Measurements from ENCODE around the gene SLC19A1. TPM values are rescaled to one million over a fixed set of nuclear protein-coding genes. Genes with fewer than 3 reads are reported as not detected.
A peak's percentile ranks its signal among the peaks of the same experiment; 100 is the strongest.

Gene SLC19A1
- total RNA-seq, 1 donor from 2014 or later: 6.5 TPM

DNA sequence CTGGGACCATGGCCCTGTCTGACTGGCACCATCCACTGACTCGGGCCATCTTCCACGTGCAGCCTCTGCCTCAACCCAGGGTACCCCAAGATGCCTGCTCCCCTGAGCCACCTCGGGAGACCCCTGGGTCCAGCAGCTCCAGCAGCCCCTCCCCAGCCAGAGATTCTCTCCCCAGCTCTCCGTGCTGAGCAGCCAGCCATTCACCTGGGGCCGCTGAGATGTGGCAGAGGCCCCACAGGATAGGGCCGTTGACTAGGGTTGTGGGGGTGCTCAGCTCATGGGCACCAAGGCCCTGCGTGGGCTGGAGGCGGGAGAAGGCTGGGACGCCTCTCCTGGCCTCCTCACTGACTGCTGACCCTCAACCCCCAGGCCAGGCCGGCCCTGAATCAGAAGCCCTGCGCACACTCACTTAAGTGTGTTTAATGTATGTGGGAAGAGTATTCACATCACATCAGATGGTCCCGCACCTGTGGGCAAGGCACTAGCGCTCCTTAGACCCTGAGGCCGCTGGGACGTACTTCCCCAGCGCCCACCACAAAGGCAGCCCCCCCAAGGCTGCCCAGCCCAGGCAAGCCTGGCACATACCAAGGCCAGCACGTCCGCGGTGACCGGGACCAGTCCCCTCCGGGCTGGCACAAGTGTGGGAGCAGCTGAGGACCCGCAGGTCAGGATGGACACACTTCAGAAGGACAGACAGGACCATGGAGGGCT is 27.8 kb downstream of the SLC19A1 start:
- DNase-seq (ENCODE audit: low spot score): peak; percentile 75
- Mint-ChIP-seq H3K27me3 (ENCODE audit: low read depth) (no peaks in the 10 kb centered on the region), H3K36me3 (ENCODE audit: low read depth) (peaks cover 28% of the 10 kb centered on the region), H3K4me3 (ENCODE audit: unreplicated experiment) (no peak overlapping the region), H3K9me3 (ENCODE audit: low read depth) (peaks cover 18% of the 10 kb centered on the region), H3K27ac (ENCODE audit: unreplicated experiment) (no peak overlapping the region), H3K4me1 (ENCODE audit: low read depth) (no peaks in the 10 kb centered on the region)
- TF ChIP-seq, protein P1, sequence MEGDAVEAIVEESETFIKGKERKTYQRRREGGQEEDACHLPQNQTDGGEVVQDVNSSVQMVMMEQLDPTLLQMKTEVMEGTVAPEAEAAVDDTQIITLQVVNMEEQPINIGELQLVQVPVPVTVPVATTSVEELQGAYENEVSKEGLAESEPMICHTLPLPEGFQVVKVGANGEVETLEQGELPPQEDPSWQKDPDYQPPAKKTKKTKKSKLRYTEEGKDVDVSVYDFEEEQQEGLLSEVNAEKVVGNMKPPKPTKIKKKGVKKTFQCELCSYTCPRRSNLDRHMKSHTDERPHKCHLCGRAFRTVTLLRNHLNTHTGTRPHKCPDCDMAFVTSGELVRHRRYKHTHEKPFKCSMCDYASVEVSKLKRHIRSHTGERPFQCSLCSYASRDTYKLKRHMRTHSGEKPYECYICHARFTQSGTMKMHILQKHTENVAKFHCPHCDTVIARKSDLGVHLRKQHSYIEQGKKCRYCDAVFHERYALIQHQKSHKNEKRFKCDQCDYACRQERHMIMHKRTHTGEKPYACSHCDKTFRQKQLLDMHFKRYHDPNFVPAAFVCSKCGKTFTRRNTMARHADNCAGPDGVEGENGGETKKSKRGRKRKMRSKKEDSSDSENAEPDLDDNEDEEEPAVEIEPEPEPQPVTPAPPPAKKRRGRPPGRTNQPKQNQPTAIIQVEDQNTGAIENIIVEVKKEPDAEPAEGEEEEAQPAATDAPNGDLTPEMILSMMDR (IDR thresholded peaks at IDR 0.05): no peak

GRCh38 chr21:45513741-45514310 is 28.4 kb downstream of the SLC19A1 start:
- Mint-ChIP-seq H3K36me3 (ENCODE audit: low read depth) (peaks cover 23% of the 10 kb centered on the region), H3K4me1 (ENCODE audit: low read depth) (no peaks in the 10 kb centered on the region), H3K27me3 (ENCODE audit: low read depth) (no peaks in the 10 kb centered on the region), H3K27ac (ENCODE audit: unreplicated experiment) (no peak overlapping the region), H3K4me3 (ENCODE audit: unreplicated experiment) (no peak overlapping the region), H3K9me3 (ENCODE audit: low read depth) (peaks cover 11% of the 10 kb centered on the region)
- TF ChIP-seq, protein P1 (IDR thresholded peaks at IDR 0.05): no peak
- peak; percentile 71 for DNase-seq (ENCODE audit: low spot score)

GRCh38 chr21:45513003-45513717 is 29.1 kb downstream of the SLC19A1 start:
- peak; percentile 68 for DNase-seq (ENCODE audit: low spot score)
- peaks cover 5% of the 10 kb centered on the region for H3K9me3 Mint-ChIP-seq (ENCODE audit: low read depth)
- TF ChIP-seq, protein P1 (IDR thresholded peaks at IDR 0.05): no peak
- H3K36me3 Mint-ChIP-seq (ENCODE audit: low read depth): peaks cover 19% of the 10 kb centered on the region
- H3K4me3 Mint-ChIP-seq (ENCODE audit: unreplicated experiment): no peak overlapping the region
- H3K4me1 Mint-ChIP-seq (ENCODE audit: low read depth): no peaks in the 10 kb centered on the region
- H3K27ac Mint-ChIP-seq (ENCODE audit: unreplicated experiment): no peak overlapping the region
- H3K27me3 Mint-ChIP-seq (ENCODE audit: low read depth): no peaks in the 10 kb centered on the region

DNA sequence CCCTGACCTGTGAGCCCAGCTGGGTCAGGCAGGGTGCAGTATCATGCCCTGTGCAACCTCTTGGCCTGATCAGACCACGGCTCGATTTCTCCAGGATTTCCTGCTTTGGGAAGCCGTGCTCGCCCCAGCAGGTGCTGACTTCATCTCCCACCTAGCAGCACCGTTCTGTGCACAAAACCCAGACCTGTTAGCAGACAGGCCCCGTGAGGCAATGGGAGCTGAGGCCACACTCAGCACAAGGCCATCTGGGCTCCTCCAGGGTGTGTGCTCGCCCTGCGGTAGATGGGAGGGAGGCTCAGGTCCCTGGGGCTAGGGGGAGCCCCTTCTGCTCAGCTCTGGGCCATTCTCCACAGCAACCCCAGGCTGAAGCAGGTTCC is 29.6 kb downstream of the SLC19A1 start:
- H3K27me3 Mint-ChIP-seq (ENCODE audit: low read depth): no peaks in the 10 kb centered on the region
- TF ChIP-seq, protein P1 (IDR thresholded peaks at IDR 0.05): no peak
- no peak overlapping the region for H3K4me3 Mint-ChIP-seq (ENCODE audit: unreplicated experiment)
- no peaks in the 10 kb centered on the region for H3K4me1 Mint-ChIP-seq (ENCODE audit: low read depth)
- no peaks in the 10 kb centered on the region for H3K9me3 Mint-ChIP-seq (ENCODE audit: low read depth)
- no peak for DNase-seq (ENCODE audit: low spot score)
- peaks cover 16% of the 10 kb centered on the region for H3K36me3 Mint-ChIP-seq (ENCODE audit: low read depth)
- H3K27ac Mint-ChIP-seq (ENCODE audit: unreplicated experiment): no peak overlapping the region

GRCh38 chr21:45511661-45512431 is 30.4 kb downstream of the SLC19A1 start:
- H3K4me3 Mint-ChIP-seq (ENCODE audit: unreplicated experiment): no peak overlapping the region
- peak; percentile 79 for DNase-seq (ENCODE audit: low spot score)
- H3K27me3 Mint-ChIP-seq (ENCODE audit: low read depth): no peaks in the 10 kb centered on the region
- H3K27ac Mint-ChIP-seq (ENCODE audit: unreplicated experiment): no peak overlapping the region
- TF ChIP-seq, protein P1 (IDR thresholded peaks at IDR 0.05): no peak
- H3K36me3 Mint-ChIP-seq (ENCODE audit: low read depth): peaks cover 16% of the 10 kb centered on the region
- no peaks in the 10 kb centered on the region for H3K9me3 Mint-ChIP-seq (ENCODE audit: low read depth)
- H3K4me1 Mint-ChIP-seq (ENCODE audit: low read depth): no peaks in the 10 kb centered on the region
